Epithelial cell of proximal tubule (primary cell): ENCODE measurements around the gene SULT2A1. TPM values are rescaled to one million over a fixed set of nuclear protein-coding genes. Genes with fewer than 3 reads are reported as not detected.
"Not testable (repeated sequence)": the region's sequence is repeated elsewhere in the genome, so short reads cannot be mapped to it uniquely, and the experiment has no call there.

ENCODE experiments used
- DNase-seq: peaks from one replicate; pipeline ENCODE4 v3.0.0-alpha.2; 2011; ENCODE audit warnings: low read depth
- H3K4me3 ChIP-seq: 2 replicates; pipeline ENCODE4 v1.5.1; 2011; ENCODE audit warnings: low read depth, mild to moderate bottlenecking, low read length
- CTCF ChIP-seq: conservative IDR thresholded peaks from 2 replicates; pipeline ENCODE4 v1.5.1; 2012; ENCODE audit warnings: low read depth, mild to moderate bottlenecking, low read length
- total RNA-seq: library from RNA; depleted of rRNA; stranded (reverse); fragments of >200 nt; gene quantifications from 2 replicates; pipeline ENCODE4 v1.2.3, GENCODE V29; 2015

The SULT2A1 gene
- not detected in 2 replicates for total RNA-seq

GRCh38 chr19:47886010-47886559 is at the start of gene SULT2A1:
Gene SULT2A1 (minus strand): TSS chr19:47886315. CDS start chr19:47886257, 58 bp downstream.
- no peak for DNase-seq
- TF ChIP-seq CTCF: no peak

GRCh38 chr19:47928581-47928980 is 42.5 kb upstream of the SULT2A1 start:
- H3K4me3 ChIP-seq, DNase-seq: not testable (repeated sequence)

More at GRCh38 chr19:47886010-47886559, at the start of gene SULT2A1:
- no peak within 1 kb of the TSS for H3K4me3 ChIP-seq

- not testable (repeated sequence) for H3K4me3 ChIP-seq, DNase-seq
Measured at GRCh38 chr19:47920107-47920506, 34.0 kb upstream of the SULT2A1 start.

- not testable (repeated sequence) for DNase-seq, H3K4me3 ChIP-seq
Measured at GRCh38 chr19:47910191-47910590, 24.1 kb upstream of the SULT2A1 start.

GRCh38 chr19:47909350-47909749 is 23.2 kb upstream of the SULT2A1 start:
- H3K4me3 ChIP-seq, DNase-seq: not testable (repeated sequence)

GRCh38 chr19:47901370-47901769 is 15.3 kb upstream of the SULT2A1 start:
- H3K4me3 ChIP-seq: no peak overlapping the region
- TF ChIP-seq CTCF: no peak
- DNase-seq: no peak

- TF ChIP-seq CTCF: no peak
- DNase-seq: no peak
- no peak overlapping the region for H3K4me3 ChIP-seq
Measured at GRCh38 chr19:47899335-47899734, 13.2 kb upstream of the SULT2A1 start.

- no peak for DNase-seq
- TF ChIP-seq CTCF: no peak
- no peak overlapping the region for H3K4me3 ChIP-seq
Measured at GRCh38 chr19:47897861-47898260, 11.7 kb upstream of the SULT2A1 start.

- no peak for DNase-seq
- TF ChIP-seq CTCF: no peak
- H3K4me3 ChIP-seq: no peak overlapping the region
Measured at GRCh38 chr19:47896773-47897172, 10.7 kb upstream of the SULT2A1 start.
